Activated CD8-positive, alpha-beta memory T cell treated with anti-CD3 and anti-CD28 coated beads, Interleukin-2, amount 50 U/mL, for 24 hours (primary cell): ENCODE measurements around the gene KLF15.

ENCODE experiments used
- DNase-seq: peaks from one replicate; pipeline ENCODE4 v3.0.0-alpha.2; 2020; ENCODE audit errors: extremely low read depth

KLF15 gene

GRCh38 chr3:126320517-126321293 is 36.5 kb downstream of the KLF15 start:
- DNase-seq, result no peak

DNA sequence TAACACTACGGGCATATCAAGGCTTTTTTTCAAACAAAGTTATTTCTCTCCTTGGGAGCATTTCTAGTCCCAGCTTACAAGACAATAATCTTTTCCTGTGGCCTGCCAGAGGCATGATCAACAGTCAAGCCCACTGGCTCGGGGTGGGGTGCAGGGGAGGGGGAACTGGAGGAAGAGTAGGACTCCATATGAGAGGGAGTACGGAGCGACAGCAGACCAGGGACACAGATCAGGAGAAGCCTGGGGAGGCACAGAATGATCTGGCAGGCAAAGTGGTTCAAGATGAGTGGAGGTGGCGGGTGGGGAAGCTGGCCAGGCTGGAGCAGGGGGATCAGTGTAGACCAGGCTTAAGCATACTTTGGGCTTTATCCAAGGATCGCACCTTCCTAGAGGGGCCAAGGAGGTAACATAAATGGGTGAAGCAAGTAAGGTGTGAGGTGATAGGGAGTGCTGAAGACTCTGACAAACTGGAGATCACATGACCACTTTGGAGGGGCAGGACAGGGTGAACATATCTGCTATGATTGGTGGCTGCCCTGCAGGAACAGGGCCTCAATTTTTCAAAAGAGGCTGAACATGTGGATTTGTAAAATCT is 37.4 kb downstream of the KLF15 start:
- DNase-seq, result no peak

- no peak for DNase-seq
These were observed 39.9 kb downstream of the KLF15 start for GRCh38 chr3:126317029-126317996.

DNA sequence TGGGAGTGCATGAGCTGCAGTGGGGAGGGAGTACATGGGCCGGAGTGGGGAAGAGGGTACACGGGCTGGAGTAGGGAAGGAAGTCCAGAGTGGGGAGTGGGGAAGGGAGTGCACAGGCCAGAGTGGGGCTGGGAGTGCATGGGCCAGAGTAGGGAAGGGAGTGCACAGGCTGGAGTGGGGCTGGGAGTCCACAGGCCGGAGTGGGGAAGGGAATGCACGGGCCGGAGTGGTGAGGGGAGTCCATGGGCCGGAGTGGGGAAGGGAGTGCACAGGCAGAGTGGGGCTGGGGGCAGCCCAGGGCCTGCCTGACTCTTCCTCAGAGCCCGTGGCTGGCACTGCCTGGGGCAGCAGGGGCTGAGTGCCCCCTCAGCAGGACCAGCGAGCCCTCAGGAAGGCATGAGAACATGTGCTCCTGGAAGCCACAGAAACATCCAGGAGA is 40.7 kb downstream of the KLF15 start:
- no peak for DNase-seq

DNA sequence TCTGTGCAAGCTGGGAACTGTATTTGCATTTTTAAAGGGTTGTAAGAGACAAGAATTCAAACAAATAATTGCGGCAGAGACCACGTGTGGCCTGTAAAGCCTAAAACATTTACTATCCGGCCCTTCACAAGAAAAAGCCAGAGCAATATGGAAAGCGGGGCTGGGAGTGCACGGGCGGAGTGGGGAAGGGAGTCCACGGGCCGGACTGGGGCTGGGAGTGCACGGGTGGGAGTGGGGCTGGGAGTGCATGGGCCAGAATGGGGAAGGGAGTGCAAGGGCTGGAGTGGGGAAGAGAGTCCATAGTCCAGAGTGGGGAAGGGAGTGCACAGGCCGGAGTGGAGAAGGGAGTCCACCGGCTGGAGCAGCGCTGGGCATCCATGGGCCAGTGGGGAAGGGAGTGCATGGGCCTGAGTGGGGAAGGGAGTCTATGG is 41.2 kb downstream of the KLF15 start:
- DNase-seq, result no peak

- no peak for DNase-seq
These were observed 42.2 kb downstream of the KLF15 start for GRCh38 chr3:126314790-126315658.

DNA sequence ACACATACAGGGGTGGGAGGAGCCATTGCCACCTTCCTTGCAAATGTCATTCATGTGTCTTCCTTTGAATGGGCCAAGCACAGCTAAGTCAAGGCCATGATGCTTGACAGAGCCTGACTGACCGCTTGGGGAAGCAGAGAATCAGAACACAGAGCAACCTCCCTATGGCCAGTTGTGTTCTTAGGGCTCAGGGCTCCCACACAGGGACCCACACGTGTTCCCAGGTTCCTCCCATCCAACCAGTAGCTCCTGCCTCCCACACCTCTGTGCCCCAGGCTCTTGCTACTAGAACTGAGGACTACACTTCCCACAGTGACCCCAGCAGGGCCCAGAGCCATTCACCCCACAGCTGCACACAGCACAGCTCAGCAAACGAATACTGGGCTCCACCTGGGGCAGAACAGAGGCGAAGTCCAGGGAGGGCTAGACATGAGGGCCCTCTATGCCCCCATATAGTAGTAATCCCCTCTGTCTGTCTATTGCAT is 42.9 kb downstream of the KLF15 start:
- DNase-seq, result no peak

DNA sequence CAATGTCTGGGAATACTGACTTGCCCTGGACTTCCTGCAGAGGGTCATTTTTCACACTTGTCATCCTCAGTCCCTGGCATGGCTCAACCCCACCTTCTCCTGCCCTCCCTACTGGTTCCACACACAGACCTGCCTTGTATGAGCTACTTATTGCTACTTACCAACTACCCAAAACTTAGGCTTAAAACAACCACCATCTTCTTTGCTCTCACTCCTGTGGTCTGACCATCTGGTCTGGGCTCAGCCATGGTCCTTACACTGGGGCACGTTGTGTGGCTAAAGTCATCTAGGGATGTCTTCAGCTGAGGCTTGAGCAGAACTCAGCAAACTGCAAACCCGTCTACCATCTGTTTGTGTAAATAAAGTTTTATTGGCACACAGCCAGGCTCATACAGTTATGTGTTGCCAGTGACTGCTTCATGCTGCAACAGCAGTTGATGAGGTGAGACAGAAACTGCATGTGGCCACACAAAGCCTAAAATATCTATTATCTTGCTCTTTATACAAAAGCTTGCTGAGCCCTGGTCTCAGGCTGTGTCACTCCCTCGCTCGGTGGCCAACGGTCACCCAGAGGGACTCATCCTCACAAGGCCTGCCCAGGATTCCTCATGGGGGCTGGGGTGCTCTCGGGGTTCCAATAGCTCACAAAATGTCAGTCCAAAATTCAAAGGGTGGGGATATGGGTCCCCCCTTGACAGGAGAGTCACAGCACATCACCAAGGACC is 43.5 kb downstream of the KLF15 start:
- no peak for DNase-seq

- no peak for DNase-seq
These were observed 44.0 kb downstream of the KLF15 start for GRCh38 chr3:126313166-126313565.

DNA sequence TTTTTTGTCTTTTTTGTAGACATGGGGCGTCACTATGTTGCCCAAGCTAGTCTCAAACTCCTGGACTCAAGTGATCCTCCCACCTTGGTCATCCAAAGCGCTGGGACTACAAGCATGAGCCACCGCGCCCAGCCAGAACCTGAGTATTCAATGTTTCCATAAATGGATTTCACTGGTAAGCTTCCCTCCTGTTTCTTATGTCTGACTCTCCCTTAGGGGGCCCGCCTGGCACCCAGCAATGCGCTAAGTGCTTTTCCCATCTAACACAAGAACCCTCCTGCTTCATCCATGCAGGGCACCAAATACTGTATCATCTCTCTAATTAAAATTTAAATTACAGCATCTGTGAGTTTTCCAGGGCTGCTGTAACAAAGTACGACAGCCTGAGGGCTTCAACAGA is 44.9 kb downstream of the KLF15 start:
- DNase-seq, result no peak

DNA sequence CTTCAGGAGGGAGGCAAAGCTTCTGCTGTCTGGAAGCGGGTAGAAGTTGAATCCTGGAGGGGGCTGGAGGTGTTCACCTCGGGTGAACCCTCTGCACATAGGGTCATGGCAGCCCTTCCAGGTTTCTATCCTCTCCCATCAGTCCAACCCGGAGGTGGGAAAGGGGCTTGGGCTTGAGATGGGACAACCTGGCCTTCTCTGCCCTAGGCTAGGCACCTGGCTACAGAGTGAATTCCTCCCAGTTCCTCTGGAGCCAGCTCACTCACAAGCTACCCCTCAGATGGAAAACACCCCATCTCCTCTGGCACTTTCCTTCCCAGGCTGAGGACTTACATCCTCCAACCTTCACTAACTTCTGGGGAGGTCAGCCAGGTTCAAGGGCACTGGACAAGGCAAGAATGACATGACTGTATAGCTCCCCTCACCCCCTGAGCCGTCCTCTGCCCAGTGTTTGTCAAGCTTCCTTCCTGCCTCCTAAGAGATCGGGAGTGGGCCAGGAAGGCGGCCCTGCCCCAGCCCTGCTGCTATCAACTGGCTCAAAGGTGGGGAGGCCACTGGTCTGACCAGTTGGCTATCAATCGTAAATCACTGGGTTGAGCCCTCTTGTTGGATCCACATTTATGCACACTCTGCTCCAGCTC is 45.8 kb downstream of the KLF15 start:
- DNase-seq, result no peak

GRCh38 chr3:126310816-126311215 is 46.4 kb downstream of the KLF15 start:
- DNase-seq, result no peak

GRCh38 chr3:126309861-126310655 is 47.1 kb downstream of the KLF15 start:
- DNase-seq, result no peak

GRCh38 chr3:126309165-126309564 is 48.0 kb downstream of the KLF15 start:
- no peak for DNase-seq

DNA sequence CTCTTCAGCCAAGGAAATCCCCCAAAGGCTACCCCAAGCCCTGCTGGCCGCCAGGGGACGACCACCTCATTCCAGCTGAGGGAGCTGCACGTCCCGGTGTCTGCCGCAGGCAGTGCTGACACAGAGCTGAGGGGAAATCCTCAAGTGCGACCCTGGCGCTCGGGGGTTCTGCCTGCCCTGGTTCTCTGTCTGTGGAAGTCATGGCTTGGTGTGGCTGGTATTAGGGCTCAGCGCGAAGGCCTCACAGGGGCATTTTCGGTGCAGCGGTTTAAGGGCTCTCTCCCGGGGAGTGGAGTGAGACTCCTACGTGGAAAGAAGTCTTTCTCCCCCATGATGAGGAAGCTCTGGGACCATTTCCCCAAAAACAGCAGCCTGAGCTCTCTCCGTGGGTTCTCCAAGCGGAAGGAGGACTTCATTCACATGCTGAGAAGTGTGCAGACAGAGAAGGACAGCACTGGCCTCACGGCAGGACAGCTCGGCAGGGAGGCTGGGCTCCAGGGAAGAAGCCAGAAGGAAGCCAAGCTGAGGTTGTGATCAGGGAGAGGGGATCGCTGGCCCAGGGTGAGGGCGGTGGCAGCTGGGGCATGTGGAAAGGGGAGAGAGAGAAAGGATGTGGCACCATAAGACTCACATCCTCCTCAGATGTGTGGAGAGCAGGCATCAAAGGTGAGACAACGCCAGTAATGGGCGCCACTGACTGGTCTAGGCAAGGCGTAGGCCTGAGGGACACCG is 48.6 kb downstream of the KLF15 start:
- DNase-seq, result no peak

DNA sequence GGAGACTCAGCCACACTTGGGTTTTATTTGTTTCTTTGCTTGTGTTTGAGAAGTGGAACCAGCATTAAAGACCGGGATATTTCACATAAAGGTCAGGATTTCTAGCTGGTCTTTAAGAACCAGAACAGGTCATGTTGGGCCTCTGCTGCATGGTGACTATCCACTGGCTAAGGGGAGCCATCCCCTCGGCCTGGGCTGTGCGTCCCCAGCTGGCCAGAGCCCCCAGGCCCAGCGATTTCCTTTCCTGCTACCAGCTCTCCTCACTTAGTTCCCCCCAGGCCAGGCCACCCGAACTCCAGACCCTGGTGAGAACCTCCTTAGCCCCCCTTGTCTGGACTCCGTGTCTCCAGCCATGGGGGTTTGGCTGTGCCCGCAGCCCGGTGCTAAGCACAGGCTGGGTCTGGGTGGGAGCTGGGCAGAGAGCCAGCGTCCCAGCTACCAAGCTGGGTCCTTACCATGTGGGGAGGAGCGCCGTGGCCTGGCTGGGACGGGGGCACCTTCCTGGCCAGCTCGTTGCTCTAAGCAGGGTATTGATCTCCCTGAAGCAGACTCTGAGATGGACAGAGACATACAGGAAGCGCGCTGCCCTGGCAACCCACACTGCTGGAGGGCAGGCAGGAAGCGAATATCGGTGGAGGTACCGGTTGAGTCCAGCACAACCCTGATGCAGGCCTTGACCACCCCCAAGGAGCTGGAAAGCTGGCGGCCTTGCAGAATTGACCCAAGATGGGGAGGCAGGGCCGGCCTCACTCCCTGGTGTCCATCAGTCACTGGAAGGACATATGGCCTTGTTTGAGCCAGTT is 49.4 kb downstream of the KLF15 start:
- DNase-seq, result no peak

GRCh38 chr3:126306888-126307482 is 50.2 kb downstream of the KLF15 start:
- DNase-seq, result no peak
